Sciatic nerve (tissue), 1 donor: Measurements from ENCODE around the gene TSPAN31. TPM values are rescaled to one million over a fixed set of nuclear protein-coding genes. Genes with fewer than 3 reads are reported as not detected.

Experiments
- microRNA-seq: library from miRNA; unstranded; fragments of <30 nt; microRNA quantifications from one replicate; pipeline ENCODE4 v1.2.0, GENCODE V29; 2020
- total RNA-seq: library from RNA; stranded (reverse); fragmentation: NEBNext Ultra II Directional; extraction: Animal tissue kit (Norgen Biotek cat#: 25700); gene quantifications from one replicate; pipeline ENCODE4 v1.2.1, GENCODE V29; 2021
- donor health status: DM: no; HTN: no; CAD: no.

TSPAN31 gene
- total RNA-seq, 1 donor from 2014 or later, result 37.1 TPM

Small RNA genes within 50 kb of the gene (microRNA-seq; reads per million reads assigned to microRNA genes)
- not detected for gene MIR6759

Other genes starting within 250 kb of the TSPAN31 start
- gene DDIT3, start 224.5 kb upstream of the TSPAN31 start, total RNA-seq, result 34.0 TPM
- gene MBD6, start 222.2 kb upstream of the TSPAN31 start, total RNA-seq, result 76.2 TPM
- 104 TPM for gene DCTN2, start 197.8 kb upstream of the TSPAN31 start, total RNA-seq
- 5.6 TPM for gene KIF5A, start 195.0 kb upstream of the TSPAN31 start, total RNA-seq
- gene PIP4K2C, start 153.8 kb upstream of the TSPAN31 start, total RNA-seq, result 26.0 TPM
- 42.9 TPM for gene DTX3, start 140.2 kb upstream of the TSPAN31 start, total RNA-seq
- gene ARHGEF25, start 133.6 kb upstream of the TSPAN31 start, total RNA-seq, result 61.3 TPM
- 16.6 TPM for gene B4GALNT1, start 111.8 kb upstream of the TSPAN31 start, total RNA-seq
- gene OS9, start 50.9 kb upstream of the TSPAN31 start, total RNA-seq, result 230 TPM
- 4.0 TPM for gene AGAP2, start 6.3 kb upstream of the TSPAN31 start, total RNA-seq
- 54.0 TPM for gene CDK4, start 7.3 kb downstream of the TSPAN31 start, total RNA-seq
- gene MARCHF9, start 10.1 kb downstream of the TSPAN31 start, total RNA-seq, result 10.6 TPM
- 0.98 TPM for gene CYP27B1, start 22.0 kb downstream of the TSPAN31 start, total RNA-seq
- 13.4 TPM for gene METTL1, start 27.1 kb downstream of the TSPAN31 start, total RNA-seq
- 11.8 TPM for gene EEF1AKMT3, start 27.6 kb downstream of the TSPAN31 start, total RNA-seq
- gene TSFM, start 37.7 kb downstream of the TSPAN31 start, total RNA-seq, result 14.6 TPM
- 7.3 TPM for gene AVIL, start 73.7 kb downstream of the TSPAN31 start, total RNA-seq
- gene CTDSP2, start 101.7 kb downstream of the TSPAN31 start, total RNA-seq, result 202 TPM
- gene ATP23, start 196.5 kb downstream of the TSPAN31 start, total RNA-seq, result 8.5 TPM